K562 (cell line): ENCODE measurements around the gene GFRA4. TPM values are rescaled to one million over a fixed set of nuclear protein-coding genes. Genes with fewer than 3 reads are reported as not detected.

ENCODE experiments used
- CHD7 ChIP-seq: fragments of 200-600 bp; sonication (generic); IDR thresholded peaks from one replicate; pipeline ENCODE4 v1.6.1; 2012; ENCODE audit warnings: mild to moderate bottlenecking, low read depth, low read length, inconsistent platforms
- CTCF ChIP-seq, 3 experiments: IDR thresholded peaks in 2 of 3; conservative IDR thresholded peaks in 1 of 3; 2 replicates each; pipeline ENCODE4 v1.5.1; 2011 to 2012; ENCODE audit warnings: low read length in 3 of 3, mild to moderate bottlenecking in 3 of 3, control low read depth in 2 of 3, improper control_type of control experiment in 1 of 3, inconsistent platforms in 1 of 3, low read depth in 1 of 3, mixed read lengths in 1 of 3, moderate library complexity in 1 of 3; ENCODE audit not compliant: insufficient read depth in 2 of 3
- ETV1 ChIP-seq: fragments of 450-650 bp; conservative IDR thresholded peaks from 2 replicates; pipeline ENCODE4 v1.6.1; 2016; ENCODE audit warnings: missing genetic modification characterization, control low read depth, low read depth, missing compliant biosample characterization
- FUS ChIP-seq: fragments of 200-400 bp; formaldehyde crosslinking; optimal IDR thresholded peaks from 2 replicates; pipeline ENCODE3; 2017; ENCODE audit warnings: low read depth, low read length
- HDAC1 ChIP-seq, 2 experiments: fragments of 450-650 bp; IDR thresholded peaks; 2 replicates each; pipeline ENCODE4 v1.6.1; 2016 to 2017; ENCODE audit warnings: inconsistent platforms in 1 of 2, mild to moderate bottlenecking in 1 of 2, moderate library complexity in 1 of 2
- HDAC6 ChIP-seq: IDR thresholded peaks from 2 replicates; pipeline ENCODE4 v1.6.1; 2012; ENCODE audit warnings: low read depth, mild to moderate bottlenecking, control low read depth, inconsistent platforms, low read length, moderate library complexity
- LCOR ChIP-seq: sonication (generic); formaldehyde crosslinking; IDR thresholded peaks from 2 replicates; pipeline ENCODE4 v1.8.0; 2022; ENCODE audit warnings: mild to moderate bottlenecking, missing genetic modification reagents
- SMAD2 ChIP-seq: fragments of 150-350 bp; IDR thresholded peaks from 2 replicates; pipeline ENCODE4 v1.6.1; 2014; ENCODE audit warnings: low read depth, mild to moderate bottlenecking, low read length
- THAP12 ChIP-seq: fragments of 250-450 bp; sonication (Bioruptor Pico); IDR thresholded peaks from 2 replicates; pipeline ENCODE4 v1.9.0; 2021; ENCODE audit warnings: mild to moderate bottlenecking, inconsistent platforms
- XRCC4 ChIP-seq: IDR thresholded peaks from one replicate; pipeline ENCODE4 v1.6.1; 2011; ENCODE audit not compliant: insufficient read depth, insufficient read length; ENCODE audit errors: extremely low read depth
- ZBTB1 ChIP-seq: sonication (generic); formaldehyde crosslinking; IDR thresholded peaks from 2 replicates; pipeline ENCODE4 v1.8.1; 2023; ENCODE audit warnings: missing genetic modification reagents, low read depth, mild to moderate bottlenecking, borderline replicate concordance
- ZNF253 ChIP-seq: fragments of 250-450 bp; sonication (Bioruptor Pico); conservative IDR thresholded peaks from 2 replicates; pipeline ENCODE4 v1.6.1; 2021; ENCODE audit warnings: mild to moderate bottlenecking
- ZZZ3 ChIP-seq: fragments of 450-650 bp; IDR thresholded peaks from 2 replicates; pipeline ENCODE4 v1.6.1; 2016; ENCODE audit warnings: antibody characterized with exemption, mild to moderate bottlenecking, moderate library complexity
- polyA plus RNA-seq, 8 experiments: library from polyadenylated mRNA; depleted of rRNA in 4 of 8; stranded (reverse) in 5 of 8; unstranded in 3 of 8; fragments of >200 nt; fragmentation: Nextera tagmentation in 2 of 8; fragmentation: Illumina TruSeq in 1 of 8; extraction: Ambion mirVana in 2 of 8; extraction: Trizol in 1 of 8; gene quantifications; 2 replicates each; pipeline versions ENCODE4 v1.2.1 to v1.2.3, GENCODE V29; 2011 to 2014; ENCODE audit warnings: inconsistent platforms in 1 of 8, missing spikeins in 1 of 8
- total RNA-seq, 7 experiments: library from RNA; depleted of rRNA in 6 of 7; stranded (reverse); fragments of >200 nt in 6 of 7; fragmentation: Illumina TruSeq in 2 of 7; extraction: Trizol in 2 of 7; gene quantifications; 2 replicates each; pipeline versions ENCODE4 v1.2.1 to v1.2.3, GENCODE V29; 2011 to 2021; ENCODE audit warnings: low replicate concordance in 1 of 7

Gene GFRA4
- total and polyA plus RNA-seq, 9 of the 15 experiments (the other 6 are each of a cell fraction or from before 2014, with no cell fraction given) = not detected

- no peak for TF ChIP-seq ZZZ3
- TF ChIP-seq FUS = no peak
- no peak for TF ChIP-seq HDAC6
- TF ChIP-seq THAP12 (CRISPR knock-in tag) = no peak
- no peak for TF ChIP-seq SMAD2
- no peak for TF ChIP-seq ZBTB1 (CRISPR knock-in tag)
- TF ChIP-seq HDAC1 (IDR thresholded peaks at IDR 0.05) = no peak
- no peak for TF ChIP-seq ETV1
- TF ChIP-seq ZNF253 (CRISPR knock-in tag) = no peak
- TF ChIP-seq CHD7 = no peak
- peak; percentile 41 to 56 (median 41); a peak in 5 of 6 replicates for TF ChIP-seq CTCF (IDR thresholded peaks at IDR 0.05 in 2 of 3, conservative IDR thresholded peaks at IDR 0.05 in 1 of 3; ENCODE audit: insufficient read depth in 2 of 3, low read depth in 1 of 3, low read length in 3 of 3)
- TF ChIP-seq LCOR (CRISPR knock-in tag) = no peak
- no peak for TF ChIP-seq XRCC4
- TF ChIP-seq, all 486 proteins: peak for 3
Measured at GRCh38 chr20:3696200-3696599, 33.0 kb upstream of the GFRA4 start (continued).
